ENCODE results near the gene NDUFA12. TPM values are rescaled to one million over a fixed set of nuclear protein-coding genes. Genes with fewer than 3 reads are reported as not detected.

The NDUFA12 gene
- total and polyA plus RNA-seq, 9 of the 15 experiments (the other 6 are each of a cell fraction or from before 2014, with no cell fraction given) = 115 to 986 (median 283) TPM

DNA sequence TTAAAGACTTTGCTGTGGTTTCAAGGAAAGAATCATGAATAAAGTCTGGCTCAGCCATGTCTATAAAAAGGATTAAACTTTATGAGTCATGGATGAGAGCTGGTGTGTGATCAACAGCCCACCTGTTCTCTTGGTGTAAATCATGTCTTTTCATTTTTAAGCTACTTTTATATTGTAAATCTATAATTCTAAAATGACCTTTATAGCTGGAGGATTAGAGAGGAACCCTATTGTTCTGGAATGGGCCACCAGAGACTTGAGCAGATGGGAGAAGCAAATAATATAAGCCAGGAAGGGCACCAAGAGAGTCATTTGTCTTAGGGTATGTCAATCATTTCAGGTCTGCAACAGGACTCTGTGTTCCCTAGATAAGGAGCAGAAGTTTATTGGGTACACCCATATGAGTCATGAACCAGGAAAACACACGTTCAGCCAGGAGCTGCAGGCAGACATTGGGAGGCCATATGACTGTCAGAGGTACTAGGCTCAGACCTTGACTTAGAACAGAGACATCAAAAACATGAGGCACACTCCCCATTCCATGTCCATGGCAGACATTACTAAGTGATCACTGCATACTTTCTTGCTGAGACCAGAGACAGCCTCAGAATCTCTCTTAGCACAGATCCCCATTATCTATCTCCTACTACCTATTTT lies 49.3 kb downstream of the NDUFA12 start (continued):
- TF ChIP-seq, protein P1, sequence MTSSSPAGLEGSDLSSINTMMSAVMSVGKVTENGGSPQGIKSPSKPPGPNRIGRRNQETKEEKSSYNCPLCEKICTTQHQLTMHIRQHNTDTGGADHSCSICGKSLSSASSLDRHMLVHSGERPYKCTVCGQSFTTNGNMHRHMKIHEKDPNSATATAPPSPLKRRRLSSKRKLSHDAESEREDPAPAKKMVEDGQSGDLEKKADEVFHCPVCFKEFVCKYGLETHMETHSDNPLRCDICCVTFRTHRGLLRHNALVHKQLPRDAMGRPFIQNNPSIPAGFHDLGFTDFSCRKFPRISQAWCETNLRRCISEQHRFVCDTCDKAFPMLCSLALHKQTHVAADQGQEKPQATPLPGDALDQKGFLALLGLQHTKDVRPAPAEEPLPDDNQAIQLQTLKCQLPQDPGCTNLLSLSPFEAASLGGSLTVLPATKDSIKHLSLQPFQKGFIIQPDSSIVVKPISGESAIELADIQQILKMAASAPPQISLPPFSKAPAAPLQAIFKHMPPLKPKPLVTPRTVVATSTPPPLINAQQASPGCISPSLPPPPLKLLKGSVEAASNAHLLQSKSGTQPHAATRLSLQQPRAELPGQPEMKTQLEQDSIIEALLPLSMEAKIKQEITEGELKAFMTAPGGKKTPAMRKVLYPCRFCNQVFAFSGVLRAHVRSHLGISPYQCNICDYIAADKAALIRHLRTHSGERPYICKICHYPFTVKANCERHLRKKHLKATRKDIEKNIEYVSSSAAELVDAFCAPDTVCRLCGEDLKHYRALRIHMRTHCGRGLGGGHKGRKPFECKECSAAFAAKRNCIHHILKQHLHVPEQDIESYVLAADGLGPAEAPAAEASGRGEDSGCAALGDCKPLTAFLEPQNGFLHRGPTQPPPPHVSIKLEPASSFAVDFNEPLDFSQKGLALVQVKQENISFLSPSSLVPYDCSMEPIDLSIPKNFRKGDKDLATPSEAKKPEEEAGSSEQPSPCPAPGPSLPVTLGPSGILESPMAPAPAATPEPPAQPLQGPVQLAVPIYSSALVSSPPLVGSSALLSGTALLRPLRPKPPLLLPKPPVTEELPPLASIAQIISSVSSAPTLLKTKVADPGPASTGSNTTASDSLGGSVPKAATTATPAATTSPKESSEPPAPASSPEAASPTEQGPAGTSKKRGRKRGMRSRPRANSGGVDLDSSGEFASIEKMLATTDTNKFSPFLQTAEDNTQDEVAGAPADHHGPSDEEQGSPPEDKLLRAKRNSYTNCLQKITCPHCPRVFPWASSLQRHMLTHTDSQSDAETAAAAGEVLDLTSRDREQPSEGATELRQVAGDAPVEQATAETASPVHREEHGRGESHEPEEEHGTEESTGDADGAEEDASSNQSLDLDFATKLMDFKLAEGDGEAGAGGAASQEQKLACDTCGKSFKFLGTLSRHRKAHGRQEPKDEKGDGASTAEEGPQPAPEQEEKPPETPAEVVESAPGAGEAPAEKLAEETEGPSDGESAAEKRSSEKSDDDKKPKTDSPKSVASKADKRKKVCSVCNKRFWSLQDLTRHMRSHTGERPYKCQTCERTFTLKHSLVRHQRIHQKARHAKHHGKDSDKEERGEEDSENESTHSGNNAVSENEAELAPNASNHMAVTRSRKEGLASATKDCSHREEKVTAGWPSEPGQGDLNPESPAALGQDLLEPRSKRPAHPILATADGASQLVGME (CRISPR knock-in tag; IDR thresholded peaks at IDR 0.05) = no peak
- TF ChIP-seq ZNF124 (CRISPR knock-in tag; IDR thresholded peaks at IDR 0.05) = no peak
- TF ChIP-seq CREM (IDR thresholded peaks at IDR 0.05; ENCODE audit: low read depth) = 0 out of 2 replicates have a peak, but pooled peaks have one; percentile 30
- no peak for TF ChIP-seq ZNF589 (CRISPR knock-in tag; IDR thresholded peaks at IDR 0.05; ENCODE audit: low read depth)
- TF ChIP-seq ATF1 (CRISPR knock-in tag; IDR thresholded peaks at IDR 0.05) = no peak
- TF ChIP-seq ATF1 (tag; IDR thresholded peaks at IDR 0.05) = peak; percentile 41; the same call in 1 of the 2 replicates
- no peak; the same call in 1 of the 2 replicates for TF ChIP-seq SMAD4 (CRISPR knock-in tag; conservative IDR thresholded peaks at IDR 0.05)
- no peak for TF ChIP-seq ZNF3 (CRISPR knock-in tag; IDR thresholded peaks at IDR 0.05)
- TF ChIP-seq TAF9B (IDR thresholded peaks at IDR 0.05; ENCODE audit: partially characterized antibody) = peak; percentile 26
- TF ChIP-seq PTTG1 (tag; IDR thresholded peaks at IDR 0.05; ENCODE audit: low read depth) = no peak
- TF ChIP-seq SIN3A (IDR thresholded peaks at IDR 0.05; ENCODE audit: borderline replicate concordance in 2 of 2, control insufficient read depth in 1 of 2, low read depth in 2 of 2, low read length in 2 of 2) = no peak
- TF ChIP-seq ZNF830 (CRISPR knock-in tag; IDR thresholded peaks at IDR 0.05) = no peak
- TF ChIP-seq ZNF384 (IDR thresholded peaks at IDR 0.05; ENCODE audit: low read depth, low read length) = no peak
